ENCODE measurements around the gene PHF19. TPM values are rescaled to one million over a fixed set of nuclear protein-coding genes. Genes with fewer than 3 reads are reported as not detected.
A peak's percentile ranks its signal among the peaks of the same experiment; 100 is the strongest.

The PHF19 gene
- total RNA-seq, 1 experiment from 2014 or later: 35.5 TPM

- DNase-seq: no peak
- Histone ChIP-seq H3K36me3 (replicated peaks; ENCODE audit: control insufficient read depth, insufficient read depth, low read length) (no peaks in the 10 kb centered on the region), H3K27me3 (ENCODE audit: control insufficient read depth, insufficient read depth, low read length) (no peaks in the 10 kb centered on the region), H3K4me3 (ENCODE audit: insufficient read depth, low read depth, low read length) (no peak overlapping the region)
Measured at GRCh38 chr9:120902569-120903535, 25.9 kb upstream of the PHF19 start.

- Histone ChIP-seq H3K4me3 (ENCODE audit: insufficient read depth, low read depth, low read length) (no peak overlapping the region), H3K27me3 (ENCODE audit: control insufficient read depth, insufficient read depth, low read length) (no peaks in the 10 kb centered on the region), H3K36me3 (replicated peaks; ENCODE audit: control insufficient read depth, insufficient read depth, low read length) (no peaks in the 10 kb centered on the region)
- DNase-seq: no peak
Measured at GRCh38 chr9:120901755-120902568, 25.0 kb upstream of the PHF19 start.

GRCh38 chr9:120900824-120901223, 23.8 kb upstream of the PHF19 start:
- Histone ChIP-seq H3K36me3 (replicated peaks; ENCODE audit: control insufficient read depth, insufficient read depth, low read length) (no peaks in the 10 kb centered on the region), H3K4me3 (ENCODE audit: insufficient read depth, low read depth, low read length) (no peak overlapping the region)
- DNase-seq: no peak

GRCh38 chr9:120899490-120900068, 22.6 kb upstream of the PHF19 start:
- Histone ChIP-seq H3K4me3 (ENCODE audit: insufficient read depth, low read depth, low read length) (no peak overlapping the region), H3K27me3 (ENCODE audit: control insufficient read depth, insufficient read depth, low read length) (peaks cover 4% of the 10 kb centered on the region), H3K36me3 (replicated peaks; ENCODE audit: control insufficient read depth, insufficient read depth, low read length) (no peaks in the 10 kb centered on the region)
- DNase-seq: no peak

More at GRCh38 chr9:120900824-120901223, 23.8 kb upstream of the PHF19 start:
- no peaks in the 10 kb centered on the region for H3K27me3 ChIP-seq (ENCODE audit: control insufficient read depth, insufficient read depth, low read length)

GRCh38 chr9:120898396-120898795, 21.4 kb upstream of the PHF19 start:
- H3K4me3 ChIP-seq (ENCODE audit: insufficient read depth, low read depth, low read length): no peak overlapping the region
- no peak for DNase-seq
- no peaks in the 10 kb centered on the region for H3K36me3 ChIP-seq (replicated peaks; ENCODE audit: control insufficient read depth, insufficient read depth, low read length)
- H3K27me3 ChIP-seq (ENCODE audit: control insufficient read depth, insufficient read depth, low read length): peaks cover 11% of the 10 kb centered on the region

- no peaks in the 10 kb centered on the region for H3K36me3 ChIP-seq (replicated peaks; ENCODE audit: control insufficient read depth, insufficient read depth, low read length)
- peaks cover 11% of the 10 kb centered on the region for H3K27me3 ChIP-seq (ENCODE audit: control insufficient read depth, insufficient read depth, low read length)
- no peak overlapping the region for H3K4me3 ChIP-seq (ENCODE audit: insufficient read depth, low read depth, low read length)
- no peak for DNase-seq
Measured at GRCh38 chr9:120895951-120896350, 19.0 kb upstream of the PHF19 start.

GRCh38 chr9:120894321-120895148, 17.5 kb upstream of the PHF19 start:
- H3K4me3 ChIP-seq (ENCODE audit: insufficient read depth, low read depth, low read length): no peak overlapping the region; the same call in 1 of the 2 replicates

GRCh38 chr9:120893611-120894307, 16.8 kb upstream of the PHF19 start:
- no peak overlapping the region for H3K4me3 ChIP-seq (ENCODE audit: insufficient read depth, low read depth, low read length)
- H3K27me3 ChIP-seq (ENCODE audit: control insufficient read depth, insufficient read depth, low read length): peaks cover 11% of the 10 kb centered on the region
- no peak for DNase-seq
- no peaks in the 10 kb centered on the region for H3K36me3 ChIP-seq (replicated peaks; ENCODE audit: control insufficient read depth, insufficient read depth, low read length)

More at GRCh38 chr9:120894321-120895148, 17.5 kb upstream of the PHF19 start:
- no peaks in the 10 kb centered on the region for H3K36me3 ChIP-seq (replicated peaks; ENCODE audit: control insufficient read depth, insufficient read depth, low read length)
- peaks cover 11% of the 10 kb centered on the region for H3K27me3 ChIP-seq (ENCODE audit: control insufficient read depth, insufficient read depth, low read length)
- peak; percentile 64 for DNase-seq

- Histone ChIP-seq H3K27me3 (ENCODE audit: control insufficient read depth, insufficient read depth, low read length) (peaks cover 11% of the 10 kb centered on the region), H3K4me3 (ENCODE audit: insufficient read depth, low read depth, low read length) (no peak overlapping the region), H3K36me3 (replicated peaks; ENCODE audit: control insufficient read depth, insufficient read depth, low read length) (no peaks in the 10 kb centered on the region)
- no peak for DNase-seq
Measured at GRCh38 chr9:120892748-120893610, 16.0 kb upstream of the PHF19 start.

GRCh38 chr9:120891884-120892747, 15.1 kb upstream of the PHF19 start:
- Histone ChIP-seq H3K36me3 (replicated peaks; ENCODE audit: control insufficient read depth, insufficient read depth, low read length) (no peaks in the 10 kb centered on the region), H3K4me3 (ENCODE audit: insufficient read depth, low read depth, low read length) (no peak overlapping the region), H3K27me3 (ENCODE audit: control insufficient read depth, insufficient read depth, low read length) (peaks cover 11% of the 10 kb centered on the region)
- no peak for DNase-seq

- no peak for DNase-seq
- H3K27me3 ChIP-seq (ENCODE audit: control insufficient read depth, insufficient read depth, low read length): peaks cover 11% of the 10 kb centered on the region
- no peak overlapping the region for H3K4me3 ChIP-seq (ENCODE audit: insufficient read depth, low read depth, low read length)
- H3K36me3 ChIP-seq (replicated peaks; ENCODE audit: control insufficient read depth, insufficient read depth, low read length): no peaks in the 10 kb centered on the region
Measured at GRCh38 chr9:120891245-120891883, 14.4 kb upstream of the PHF19 start.

All from H7 (cell line).